Spleen (tissue), 11 donors: Measurements from ENCODE around the gene MED12L. TPM values are rescaled to one million over a fixed set of nuclear protein-coding genes. Genes with fewer than 3 reads are reported as not detected.
A peak's percentile ranks its signal among the peaks of the same experiment; 100 is the strongest.

ENCODE experiments used
- DNase-seq: peaks from one replicate; pipeline ENCODE4 v3.0.0-alpha.2; 2020
- H3K27ac ChIP-seq, 8 donors: fragments of 200-600 bp; sonication (generic) in 7 of 8; 1 replicate in 4 of 8; 2 replicates in 4 of 8; pipeline versions ENCODE4 v1.5.0 to v1.8.0; 2016 to 2021; ENCODE audit warnings: inconsistent platforms in 4 of 8, mild to moderate bottlenecking in 4 of 8, moderate library complexity in 1 of 8
- H3K27me3 ChIP-seq, 7 donors: fragments of 200-600 bp; sonication (generic) in 6 of 7; replicated peaks in 1 of 7; 1 replicate in 4 of 7; 2 replicates in 3 of 7; pipeline versions ENCODE4 v1.5.0 to v1.8.0; 2016 to 2021; ENCODE audit warnings: inconsistent platforms in 3 of 7, mild to moderate bottlenecking in 1 of 7
- H3K36me3 ChIP-seq, 6 donors: fragments of 200-600 bp; sonication (generic) in 5 of 6; 1 replicate in 4 of 6; 2 replicates in 2 of 6; pipeline versions ENCODE4 v1.5.0 to v1.8.0; 2016 to 2021; ENCODE audit warnings: inconsistent platforms in 2 of 6
- H3K4me1 ChIP-seq, 6 donors: fragments of 200-600 bp; sonication (generic) in 5 of 6; 1 replicate in 3 of 6; 2 replicates in 3 of 6; pipeline versions ENCODE4 v1.5.0 to v1.8.0; 2016 to 2021; ENCODE audit warnings: inconsistent platforms in 3 of 6
- H3K4me3 ChIP-seq, 8 donors: fragments of 200-600 bp; sonication (generic) in 7 of 8; 1 replicate in 4 of 8; 2 replicates in 4 of 8; pipeline versions ENCODE4 v1.5.0 to v1.8.0; 2016 to 2021; ENCODE audit warnings: inconsistent platforms in 4 of 8, mild to moderate bottlenecking in 4 of 8, moderate library complexity in 2 of 8
- H3K9me3 ChIP-seq, 8 donors: fragments of 200-600 bp; sonication (generic) in 7 of 8; 1 replicate in 4 of 8; 2 replicates in 4 of 8; pipeline versions ENCODE4 v1.5.0 to v1.8.0; 2016 to 2021; ENCODE audit warnings: inconsistent platforms in 4 of 8
- POLR2A ChIP-seq, 3 donors: fragments of 450-650 bp; IDR thresholded peaks; one replicate each; pipeline ENCODE4 v1.5.1; 2017; ENCODE audit warnings: antibody characterized with exemption in 3 of 3, mild to moderate bottlenecking in 1 of 3
- POLR2AphosphoS5 ChIP-seq, 3 donors: sonication (generic); formaldehyde crosslinking; IDR thresholded peaks; one replicate each; pipeline ENCODE4 v1.5.1; 2017; ENCODE audit warnings: antibody characterized with exemption in 3 of 3
- WGBS, 5 donors: extraction: QIAGEN DNeasy Blood & Tissue Kit in 3 of 5; methylation state at CpG; one replicate each; pipeline versions ENCODE4 v1.1.5 to v1.1.7; 2013 to 2018; 5-methylcytosine and 5-hydroxymethylcytosine counted together
- intact Hi-C: fragments of 100-400 bp; cut with DNase I; formaldehyde crosslinking; loops from one replicate; pipeline ENCODE4 v1.15.0; 2023; ENCODE audit warnings: low total_unique reads
- polyA plus RNA-seq, 3 donors: library from polyadenylated mRNA; stranded (reverse); fragments of 200-250 nt; gene quantifications; one replicate each; pipeline ENCODE4 v1.2.1, GENCODE V29; 2013
- total RNA-seq, 7 donors: library from RNA; depleted of rRNA in 3 of 7; stranded (reverse); fragments of >200 nt in 3 of 7; fragmentation: NEBNext Ultra II Directional in 4 of 7; extraction: Animal tissue kit (Norgen Biotek cat#: 25700) in 4 of 7; gene quantifications; one replicate each; pipeline versions ENCODE4 v1.1.0 to v1.2.1, GENCODE V29; 2016 to 2021
- TF ChIP-seq, protein P1 (sequence below), 11 experiments: fragments of 200-600 bp in 7 of 11; fragments of 450-650 bp in 4 of 11; sonication (generic) in 4 of 11; IDR thresholded peaks in 8 of 11; conservative IDR thresholded peaks in 3 of 11; 1 replicate in 7 of 11; 2 replicates in 4 of 11; pipeline versions ENCODE4 v1.4.0 to v1.8.0; 2016 to 2021; ENCODE audit warnings: antibody characterized with exemption in 11 of 11, inconsistent platforms in 4 of 11, mild to moderate bottlenecking in 1 of 11
- donor health status: healthy with polysubstance abuse.
- donor health status: DM: no; HTN: no; CAD: no; lungs with moderate emphysema.
- donor health status: DM: no; HTN: no; CAD: no.
- donor health status: Bipolar disorder and iron deficiency.
- donor health status: healthy.
- donor health status: DM: no; HTN: no; CAD: no.
- donor health status: DM: yes; HTN: yes; CAD: no.

The MED12L gene
- total and polyA plus RNA-seq, 10 donors, result 0.02 to 4.5 (median 1.5) TPM

DNA sequence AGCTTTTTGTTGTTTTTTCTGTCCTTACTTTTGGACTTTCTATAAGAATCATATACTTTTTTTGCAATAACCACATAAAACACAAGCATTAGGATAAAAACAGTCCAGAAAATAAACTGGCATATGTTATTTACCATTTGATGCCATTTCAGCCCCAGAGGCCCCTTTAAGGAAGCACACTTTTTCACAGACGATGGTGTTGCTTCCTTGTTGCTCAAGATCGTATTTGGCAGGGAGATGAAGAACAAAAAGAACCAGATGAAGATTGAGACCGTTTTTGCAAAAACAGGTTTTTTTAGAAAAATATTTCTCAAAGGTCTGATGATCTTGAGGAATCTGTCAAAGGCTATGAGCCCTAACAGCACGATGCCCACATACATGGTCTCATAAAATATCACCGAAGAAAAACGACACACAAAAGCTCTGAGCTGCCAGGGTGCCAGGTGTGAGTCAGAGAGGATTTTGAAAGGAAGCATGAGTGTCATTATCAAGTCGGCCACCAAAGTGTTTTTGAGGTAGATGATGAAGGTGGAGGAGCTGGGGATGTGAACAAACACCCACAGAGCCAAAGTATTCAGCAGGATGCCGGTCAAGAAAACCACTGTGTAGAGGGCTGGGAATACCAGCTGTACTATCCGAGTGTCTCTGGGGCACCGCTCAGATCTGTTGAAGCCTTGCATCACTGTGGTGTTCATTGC is 243.0 kb downstream of the MED12L start:
- DNase-seq, result no peak
- WGBS, 5 donors, result 18 to 37% (median 22%) methylated on average over 10 of the region's 10 CpGs
- intact Hi-C loops, result no loop called here
- Histone ChIP-seq H3K27me3 (no peaks in the 10 kb centered on the region), H3K4me1 (peaks cover 0 to 62% (median 0%) of the 10 kb centered on the region in 6 donors), H3K36me3 (no peaks in the 10 kb centered on the region), H3K9me3 (no peaks in the 10 kb centered on the region), H3K4me3 (peak overlapping the region in 7 of 8 donors; percentile 22 to 59 (median 35)), H3K27ac (peak overlapping the region; percentile 1 to 90 (median 81))
- TF ChIP-seq POLR2AphosphoS5 (IDR thresholded peaks at IDR 0.05) (peak in 1 of 3 donors; percentile 32), POLR2A (IDR thresholded peaks at IDR 0.05) (no peak)
- TF ChIP-seq, protein P1, sequence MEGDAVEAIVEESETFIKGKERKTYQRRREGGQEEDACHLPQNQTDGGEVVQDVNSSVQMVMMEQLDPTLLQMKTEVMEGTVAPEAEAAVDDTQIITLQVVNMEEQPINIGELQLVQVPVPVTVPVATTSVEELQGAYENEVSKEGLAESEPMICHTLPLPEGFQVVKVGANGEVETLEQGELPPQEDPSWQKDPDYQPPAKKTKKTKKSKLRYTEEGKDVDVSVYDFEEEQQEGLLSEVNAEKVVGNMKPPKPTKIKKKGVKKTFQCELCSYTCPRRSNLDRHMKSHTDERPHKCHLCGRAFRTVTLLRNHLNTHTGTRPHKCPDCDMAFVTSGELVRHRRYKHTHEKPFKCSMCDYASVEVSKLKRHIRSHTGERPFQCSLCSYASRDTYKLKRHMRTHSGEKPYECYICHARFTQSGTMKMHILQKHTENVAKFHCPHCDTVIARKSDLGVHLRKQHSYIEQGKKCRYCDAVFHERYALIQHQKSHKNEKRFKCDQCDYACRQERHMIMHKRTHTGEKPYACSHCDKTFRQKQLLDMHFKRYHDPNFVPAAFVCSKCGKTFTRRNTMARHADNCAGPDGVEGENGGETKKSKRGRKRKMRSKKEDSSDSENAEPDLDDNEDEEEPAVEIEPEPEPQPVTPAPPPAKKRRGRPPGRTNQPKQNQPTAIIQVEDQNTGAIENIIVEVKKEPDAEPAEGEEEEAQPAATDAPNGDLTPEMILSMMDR (IDR thresholded peaks at IDR 0.05 in 8 of 11, conservative IDR thresholded peaks at IDR 0.05 in 3 of 11), result peak in 2 of 11 experiments; percentile 33 to 41

DNA sequence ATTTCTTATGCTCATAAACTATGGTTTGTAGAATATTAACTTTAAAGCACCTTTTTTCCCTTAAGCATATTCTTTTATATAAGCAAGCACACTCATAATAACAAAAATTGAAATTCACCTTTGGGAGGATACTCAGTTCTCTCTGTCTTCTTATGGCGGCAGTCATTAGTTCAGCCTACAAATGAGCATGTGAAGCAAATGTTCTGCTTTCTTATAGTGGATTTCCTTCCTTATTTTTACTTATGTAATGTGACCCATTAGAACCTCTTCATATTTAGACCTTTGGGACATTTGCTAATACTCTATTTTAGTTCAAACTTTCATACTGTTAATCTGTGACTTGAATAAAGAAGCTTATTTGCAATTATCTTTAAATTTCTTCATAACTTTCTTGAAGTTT is 243.9 kb downstream of the MED12L start, which contains the start of gene P2RY13:
Gene P2RY13, minus strand, starts transcription at position 187 of the 400 bp plus-strand sequence. Its CDS starts 21 bp downstream, at position 166.
- 31 to 86% (median 71%) methylated on average over 1 of the region's 1 CpG for WGBS, 5 donors
- no peaks in the 10 kb centered on the region for H3K27me3 ChIP-seq
- no peaks in the 10 kb centered on the region for H3K9me3 ChIP-seq
- intact Hi-C loops, result no loop called here
- TF ChIP-seq, protein P1 (IDR thresholded peaks at IDR 0.05 in 8 of 11, conservative IDR thresholded peaks at IDR 0.05 in 3 of 11), result no peak
- TF ChIP-seq POLR2A (IDR thresholded peaks at IDR 0.05) (peak in 1 of 3 donors; percentile 31), POLR2AphosphoS5 (IDR thresholded peaks at IDR 0.05) (no peak)
- peak within 1 kb of the TSS; percentile 1 to 90 (median 81) for H3K27ac ChIP-seq
- peak within 1 kb of the TSS in 7 of 8 donors; percentile 22 to 59 (median 35) for H3K4me3 ChIP-seq
- peaks cover 0 to 62% (median 0%) of the 10 kb centered on the region in 6 donors for H3K4me1 ChIP-seq
- no peak for DNase-seq
- no peaks in the 10 kb centered on the region for H3K36me3 ChIP-seq

DNA sequence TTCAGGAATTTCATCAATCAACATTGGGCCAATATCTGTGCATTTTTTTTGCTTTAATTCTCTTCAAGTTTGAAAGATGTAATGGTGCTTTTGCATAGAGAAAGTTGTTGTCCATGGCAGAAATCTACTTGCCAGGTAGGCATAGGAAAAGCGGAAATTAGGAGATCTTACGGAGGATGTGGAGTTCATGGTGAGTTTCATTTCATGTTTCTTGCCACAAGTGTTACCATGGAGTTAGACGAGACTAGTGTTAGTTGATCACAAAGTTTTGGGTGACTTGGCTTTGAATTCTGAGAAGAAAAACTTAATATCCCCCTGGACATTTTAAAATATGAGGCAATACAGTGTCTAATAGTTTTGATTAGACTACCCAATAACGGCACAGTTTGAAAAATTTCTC is 244.9 kb downstream of the MED12L start:
- H3K27ac ChIP-seq, result peak overlapping the region in 7 of 8 donors; percentile 24 to 90 (median 82)
- intact Hi-C loops, result no loop called here
- no peaks in the 10 kb centered on the region for H3K27me3 ChIP-seq
- TF ChIP-seq, protein P1 (IDR thresholded peaks at IDR 0.05 in 8 of 11, conservative IDR thresholded peaks at IDR 0.05 in 3 of 11), result no peak
- TF ChIP-seq POLR2AphosphoS5 (IDR thresholded peaks at IDR 0.05), result no peak
- no peak for TF ChIP-seq POLR2A (IDR thresholded peaks at IDR 0.05)
- WGBS, 5 donors, result 54 to 79% (median 71%) methylated on average over 4 of the region's 4 CpGs
- no peak overlapping the region for H3K4me3 ChIP-seq
- no peak for DNase-seq
- H3K36me3 ChIP-seq, result no peaks in the 10 kb centered on the region
- H3K4me1 ChIP-seq, result peaks cover 0 to 61% (median 0%) of the 10 kb centered on the region in 6 donors
- H3K9me3 ChIP-seq, result no peaks in the 10 kb centered on the region

DNA sequence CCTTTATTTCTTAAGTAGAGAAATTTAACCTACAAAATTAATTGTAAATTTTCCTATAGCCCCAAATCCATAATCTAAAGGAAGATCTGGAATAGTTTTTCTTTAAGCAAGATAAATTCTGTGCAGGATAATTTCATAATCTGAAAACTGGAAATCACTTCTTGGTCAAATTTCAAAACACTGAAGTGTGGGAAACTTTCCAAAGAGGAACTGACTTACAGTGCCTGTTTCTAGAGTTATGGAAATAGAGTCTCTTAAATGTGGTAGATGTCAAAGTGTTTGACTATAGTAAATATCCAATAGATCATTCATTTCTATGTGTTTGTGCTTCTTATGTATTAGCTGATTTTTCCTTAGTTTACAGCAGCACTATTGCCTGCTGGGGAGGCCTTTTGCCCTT is 245.4 kb downstream of the MED12L start:
- DNase-seq, result no peak
- no peaks in the 10 kb centered on the region for H3K27me3 ChIP-seq
- intact Hi-C loops, result no loop called here
- H3K27ac ChIP-seq, result peak overlapping the region in 7 of 8 donors; percentile 48 to 90 (median 82)
- no peak overlapping the region for H3K4me3 ChIP-seq
- peaks cover 0 to 57% (median 0%) of the 10 kb centered on the region in 6 donors for H3K4me1 ChIP-seq
- no peaks in the 10 kb centered on the region for H3K9me3 ChIP-seq
- H3K36me3 ChIP-seq, result no peaks in the 10 kb centered on the region
- no peak for TF ChIP-seq POLR2A (IDR thresholded peaks at IDR 0.05)
- TF ChIP-seq, protein P1 (IDR thresholded peaks at IDR 0.05 in 8 of 11, conservative IDR thresholded peaks at IDR 0.05 in 3 of 11), result no peak
- TF ChIP-seq POLR2AphosphoS5 (IDR thresholded peaks at IDR 0.05), result no peak
